ENCODE results near the gene EFNA5.

GRCh38 chr5:107652408-107652807, 18.3 kb downstream of the EFNA5 start:
- TF ChIP-seq, protein P1, sequence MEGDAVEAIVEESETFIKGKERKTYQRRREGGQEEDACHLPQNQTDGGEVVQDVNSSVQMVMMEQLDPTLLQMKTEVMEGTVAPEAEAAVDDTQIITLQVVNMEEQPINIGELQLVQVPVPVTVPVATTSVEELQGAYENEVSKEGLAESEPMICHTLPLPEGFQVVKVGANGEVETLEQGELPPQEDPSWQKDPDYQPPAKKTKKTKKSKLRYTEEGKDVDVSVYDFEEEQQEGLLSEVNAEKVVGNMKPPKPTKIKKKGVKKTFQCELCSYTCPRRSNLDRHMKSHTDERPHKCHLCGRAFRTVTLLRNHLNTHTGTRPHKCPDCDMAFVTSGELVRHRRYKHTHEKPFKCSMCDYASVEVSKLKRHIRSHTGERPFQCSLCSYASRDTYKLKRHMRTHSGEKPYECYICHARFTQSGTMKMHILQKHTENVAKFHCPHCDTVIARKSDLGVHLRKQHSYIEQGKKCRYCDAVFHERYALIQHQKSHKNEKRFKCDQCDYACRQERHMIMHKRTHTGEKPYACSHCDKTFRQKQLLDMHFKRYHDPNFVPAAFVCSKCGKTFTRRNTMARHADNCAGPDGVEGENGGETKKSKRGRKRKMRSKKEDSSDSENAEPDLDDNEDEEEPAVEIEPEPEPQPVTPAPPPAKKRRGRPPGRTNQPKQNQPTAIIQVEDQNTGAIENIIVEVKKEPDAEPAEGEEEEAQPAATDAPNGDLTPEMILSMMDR (optimal IDR thresholded peaks at IDR 0.05 in 1 of 3, IDR thresholded peaks at IDR 0.05 in 1 of 3, conservative IDR thresholded peaks at IDR 0.05 in 1 of 3; ENCODE audit: extremely low read depth in 1 of 3, insufficient read depth in 2 of 3, low read length in 3 of 3): no peak
- TF ChIP-seq EZH2 (IDR thresholded peaks at IDR 0.05; ENCODE audit: low read length): no peak

Data from keratinocyte (primary cell).